Measurements from ENCODE around the gene C1QTNF8.

Gene C1QTNF8

DNA sequence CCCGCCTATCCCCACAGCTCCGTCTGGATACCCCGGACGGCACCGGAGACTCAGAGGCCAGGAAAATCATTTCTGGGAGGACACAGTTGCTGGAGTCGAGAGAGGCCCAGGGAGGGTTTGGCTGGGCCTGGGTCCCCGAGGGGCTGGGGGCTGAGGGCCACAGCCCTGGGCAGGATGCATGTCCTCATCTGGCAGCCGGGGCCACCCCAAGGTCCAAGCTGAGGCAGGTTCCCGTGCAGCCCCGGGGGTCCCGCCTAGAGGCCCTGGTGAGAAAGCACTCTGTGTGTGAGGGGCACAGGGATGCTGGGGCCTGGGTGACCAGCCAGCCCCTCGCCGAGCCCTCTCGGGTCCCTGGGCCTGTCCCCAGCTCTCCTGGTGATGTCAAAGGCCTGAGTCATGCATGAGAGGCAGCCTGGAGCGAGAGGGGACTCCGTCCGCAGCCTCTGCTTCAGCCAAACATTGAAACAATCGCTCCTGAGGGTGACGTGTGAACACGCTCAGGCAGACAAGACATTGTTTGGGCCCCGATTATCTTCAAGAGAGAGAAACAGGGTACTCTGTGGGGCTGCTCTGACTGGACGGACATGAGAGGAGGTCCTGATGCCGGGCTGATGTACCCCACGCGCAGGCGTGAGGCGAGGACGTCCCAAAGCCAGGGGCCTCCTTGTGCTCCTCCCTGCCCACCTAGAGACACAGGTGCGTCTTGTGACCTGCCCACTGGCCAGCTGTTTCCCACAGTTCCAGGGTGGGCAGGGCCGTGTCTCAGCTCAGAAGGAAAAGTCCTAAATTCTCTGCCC, 25.8 kb upstream of the C1QTNF8 start:
- Mint-ChIP-seq H3K9me3 (no peaks in the 10 kb centered on the region), H3K27me3 (no peaks in the 10 kb centered on the region), H3K36me3 (ENCODE audit: low read depth) (no peaks in the 10 kb centered on the region), H3K4me1 (ENCODE audit: low read depth) (no peaks in the 10 kb centered on the region), H3K4me3 (no peak overlapping the region), H3K27ac (no peak overlapping the region)
- no peak for DNase-seq

DNA sequence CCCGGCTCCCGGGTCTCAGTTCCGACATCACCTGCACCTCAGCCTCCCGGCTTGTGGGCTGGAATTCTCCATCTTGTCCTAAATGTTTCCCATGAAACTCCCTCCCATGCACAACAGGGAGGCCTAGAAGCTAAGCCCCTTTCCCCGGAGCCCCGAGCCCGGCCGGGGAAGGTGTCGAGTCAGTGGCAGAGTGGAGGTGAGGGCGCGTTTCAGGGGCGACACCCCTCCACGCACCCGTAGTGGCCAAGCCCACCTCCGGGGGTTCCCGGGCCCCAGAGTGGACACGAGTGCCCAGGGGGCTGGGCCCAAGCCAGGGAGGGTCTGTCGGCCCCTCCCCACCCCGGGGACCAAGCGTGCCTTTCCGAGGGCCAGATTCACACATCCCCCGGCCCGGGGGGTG, 25.0 kb upstream of the C1QTNF8 start:
- no peaks in the 10 kb centered on the region for H3K36me3 Mint-ChIP-seq (ENCODE audit: low read depth)
- DNase-seq, result no peak
- H3K27ac Mint-ChIP-seq, result no peak overlapping the region
- H3K27me3 Mint-ChIP-seq, result no peaks in the 10 kb centered on the region
- no peaks in the 10 kb centered on the region for H3K4me1 Mint-ChIP-seq (ENCODE audit: low read depth)
- H3K9me3 Mint-ChIP-seq, result no peaks in the 10 kb centered on the region
- H3K4me3 Mint-ChIP-seq, result no peak overlapping the region

- Mint-ChIP-seq H3K9me3 (no peaks in the 10 kb centered on the region), H3K4me1 (ENCODE audit: low read depth) (no peaks in the 10 kb centered on the region), H3K4me3 (no peak overlapping the region), H3K27ac (no peak overlapping the region), H3K36me3 (ENCODE audit: low read depth) (no peaks in the 10 kb centered on the region), H3K27me3 (no peaks in the 10 kb centered on the region)
- no peak for DNase-seq
These were observed 24.5 kb upstream of the C1QTNF8 start for GRCh38 chr16:1120577-1120941.

GRCh38 chr16:1119766-1120576, 23.9 kb upstream of the C1QTNF8 start:
- Mint-ChIP-seq H3K4me3 (no peak overlapping the region), H3K9me3 (no peaks in the 10 kb centered on the region), H3K27me3 (no peaks in the 10 kb centered on the region), H3K4me1 (ENCODE audit: low read depth) (no peaks in the 10 kb centered on the region), H3K27ac (no peak overlapping the region), H3K36me3 (ENCODE audit: low read depth) (no peaks in the 10 kb centered on the region)
- DNase-seq, result no peak

DNA sequence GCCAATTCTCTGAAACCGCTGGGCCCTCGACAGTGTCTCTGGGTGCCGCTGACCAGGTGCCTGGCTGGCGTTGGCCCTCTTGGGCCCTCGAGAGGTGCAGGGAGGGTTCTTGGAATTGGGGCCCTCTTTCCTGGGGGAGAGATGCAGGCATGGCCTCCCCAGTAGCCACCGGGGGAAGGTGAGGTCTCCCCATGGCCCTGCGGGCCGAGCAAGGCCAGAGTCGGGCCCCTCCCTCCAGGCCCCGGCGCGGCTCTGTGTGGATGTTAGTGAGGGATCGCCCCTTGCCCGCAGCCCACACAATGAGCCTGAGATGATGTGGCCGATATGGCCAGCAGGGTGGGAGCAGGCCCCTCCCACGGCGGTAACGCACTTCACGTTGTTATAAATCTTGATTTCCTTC, 23.1 kb upstream of the C1QTNF8 start:
- no peaks in the 10 kb centered on the region for H3K27me3 Mint-ChIP-seq
- no peaks in the 10 kb centered on the region for H3K9me3 Mint-ChIP-seq
- H3K36me3 Mint-ChIP-seq (ENCODE audit: low read depth), result no peaks in the 10 kb centered on the region
- no peak overlapping the region for H3K27ac Mint-ChIP-seq
- H3K4me1 Mint-ChIP-seq (ENCODE audit: low read depth), result no peaks in the 10 kb centered on the region
- no peak overlapping the region for H3K4me3 Mint-ChIP-seq
- DNase-seq, result no peak

DNA sequence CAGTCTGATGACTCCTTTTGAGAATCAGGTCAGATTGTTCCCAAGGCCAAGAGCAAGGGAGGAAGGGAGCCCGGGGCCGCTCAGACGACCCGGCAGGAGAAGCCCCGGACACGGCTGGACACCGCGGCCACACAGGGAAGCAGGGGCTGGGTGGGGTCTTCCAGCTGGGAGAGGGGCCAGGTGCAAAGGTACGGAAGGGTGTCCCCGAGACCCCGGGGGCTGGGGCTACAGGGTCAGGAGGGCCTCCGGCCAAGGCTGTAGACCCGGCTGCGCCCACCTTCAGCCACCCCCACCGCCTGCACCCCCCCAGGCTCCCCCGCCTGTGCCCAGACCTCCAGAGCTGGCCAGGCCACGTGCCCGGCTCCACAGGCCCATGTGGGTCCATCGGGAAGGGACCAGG, 21.9 kb upstream of the C1QTNF8 start:
- H3K36me3 Mint-ChIP-seq (ENCODE audit: low read depth), result no peaks in the 10 kb centered on the region
- H3K4me3 Mint-ChIP-seq, result no peak overlapping the region
- no peaks in the 10 kb centered on the region for H3K27me3 Mint-ChIP-seq
- H3K27ac Mint-ChIP-seq, result no peak overlapping the region
- H3K9me3 Mint-ChIP-seq, result no peaks in the 10 kb centered on the region
- H3K4me1 Mint-ChIP-seq (ENCODE audit: low read depth), result no peaks in the 10 kb centered on the region
- DNase-seq, result no peak

DNA sequence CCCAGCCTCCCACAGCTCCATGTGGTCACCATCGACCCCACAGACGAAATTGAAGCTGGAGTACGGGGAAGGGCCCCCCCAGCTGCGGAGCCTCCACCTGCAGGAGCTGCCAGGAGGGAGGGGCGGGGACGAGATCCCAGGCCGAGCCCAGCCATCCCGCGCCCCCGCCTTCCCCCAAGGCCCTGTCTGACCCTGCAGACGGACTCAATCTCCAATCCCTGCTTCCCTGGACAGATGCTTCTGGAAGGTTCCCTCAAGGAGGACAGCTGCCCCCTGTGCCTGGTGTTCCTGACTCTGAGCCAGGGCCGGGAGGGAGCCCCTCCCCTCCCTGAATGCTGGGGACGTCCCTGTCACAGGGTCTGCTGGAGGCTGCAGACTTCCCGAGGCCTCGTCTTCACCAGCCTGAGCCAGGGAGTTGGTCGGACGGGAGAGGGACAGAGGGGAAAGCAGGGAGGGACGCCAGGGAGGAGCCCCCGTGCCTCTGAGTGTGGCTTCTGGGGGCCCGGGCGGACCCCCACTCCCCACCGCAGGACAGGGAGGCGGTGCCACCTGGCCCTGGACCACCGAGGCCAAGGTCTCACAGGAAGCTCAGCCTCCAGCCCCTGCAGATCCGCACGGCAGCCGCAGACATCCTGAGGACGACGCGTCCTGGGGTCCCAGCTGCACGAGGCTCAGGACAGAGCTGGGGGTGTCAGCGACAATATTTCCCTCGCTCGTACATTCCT, 21.3 kb upstream of the C1QTNF8 start:
- DNase-seq, result no peak
- Mint-ChIP-seq H3K27ac (no peak overlapping the region), H3K4me3 (no peak overlapping the region), H3K36me3 (ENCODE audit: low read depth) (no peaks in the 10 kb centered on the region), H3K4me1 (ENCODE audit: low read depth) (no peaks in the 10 kb centered on the region), H3K27me3 (no peaks in the 10 kb centered on the region), H3K9me3 (no peaks in the 10 kb centered on the region)

DNA sequence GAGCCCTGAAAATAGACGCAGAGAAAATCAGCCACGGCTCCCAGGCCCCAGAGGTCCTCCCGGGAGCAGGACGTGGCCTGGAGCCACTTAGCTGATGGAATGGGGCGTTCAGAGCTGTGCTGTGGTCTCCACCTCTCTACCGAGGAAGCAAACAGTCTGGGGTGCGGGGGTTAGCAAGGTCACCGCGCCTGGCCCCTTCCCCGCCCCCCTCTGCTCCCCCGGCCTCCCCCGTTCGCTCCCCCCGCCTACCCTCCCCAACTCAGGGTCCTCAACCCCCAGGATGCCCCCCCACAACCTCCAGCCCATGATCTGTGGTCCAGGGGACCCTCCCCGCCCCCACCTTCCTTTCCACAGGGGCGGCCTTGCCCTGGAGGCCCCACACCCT, 20.6 kb upstream of the C1QTNF8 start:
- Mint-ChIP-seq H3K9me3 (no peaks in the 10 kb centered on the region), H3K4me1 (ENCODE audit: low read depth) (no peaks in the 10 kb centered on the region), H3K36me3 (ENCODE audit: low read depth) (no peaks in the 10 kb centered on the region), H3K27me3 (no peaks in the 10 kb centered on the region), H3K4me3 (no peak overlapping the region), H3K27ac (no peak overlapping the region)
- DNase-seq, result no peak

- Mint-ChIP-seq H3K9me3 (no peaks in the 10 kb centered on the region), H3K36me3 (ENCODE audit: low read depth) (no peaks in the 10 kb centered on the region), H3K27ac (no peak overlapping the region), H3K27me3 (no peaks in the 10 kb centered on the region), H3K4me3 (no peak overlapping the region), H3K4me1 (ENCODE audit: low read depth) (no peaks in the 10 kb centered on the region)
- no peak for DNase-seq
These were observed 18.0 kb upstream of the C1QTNF8 start for GRCh38 chr16:1113889-1114526.

DNA sequence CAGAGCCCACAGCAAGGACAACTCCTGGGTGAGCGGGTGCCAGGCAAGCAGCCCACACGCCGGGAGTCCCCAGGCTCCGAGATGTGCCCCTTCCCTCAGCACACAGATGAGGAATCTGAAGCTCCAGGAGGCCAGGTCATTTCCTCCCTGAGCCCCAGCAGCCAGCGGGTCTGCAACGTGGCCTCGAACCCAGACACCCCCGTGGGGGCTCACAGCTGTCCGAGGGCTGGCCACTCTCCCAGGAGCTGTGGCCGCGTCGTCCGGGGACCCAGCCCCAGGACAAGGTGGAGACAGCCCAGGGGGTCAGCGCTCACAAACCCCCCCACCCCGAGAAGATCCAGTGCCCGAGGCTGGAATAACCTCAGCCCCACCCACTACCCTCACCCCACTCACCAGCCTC, 17.4 kb upstream of the C1QTNF8 start:
- Mint-ChIP-seq H3K27ac (no peak overlapping the region), H3K9me3 (no peaks in the 10 kb centered on the region), H3K4me3 (no peak overlapping the region), H3K4me1 (ENCODE audit: low read depth) (no peaks in the 10 kb centered on the region), H3K27me3 (no peaks in the 10 kb centered on the region), H3K36me3 (ENCODE audit: low read depth) (no peaks in the 10 kb centered on the region)
- no peak for DNase-seq

GRCh38 chr16:1112506-1113184, 16.6 kb upstream of the C1QTNF8 start:
- Mint-ChIP-seq H3K27me3 (no peaks in the 10 kb centered on the region), H3K9me3 (no peaks in the 10 kb centered on the region), H3K4me3 (no peak overlapping the region), H3K4me1 (ENCODE audit: low read depth) (no peaks in the 10 kb centered on the region), H3K36me3 (ENCODE audit: low read depth) (no peaks in the 10 kb centered on the region), H3K27ac (no peak overlapping the region)
- no peak for DNase-seq

- no peak overlapping the region for H3K4me3 Mint-ChIP-seq
- H3K36me3 Mint-ChIP-seq (ENCODE audit: low read depth), result no peaks in the 10 kb centered on the region
- H3K27me3 Mint-ChIP-seq, result peaks cover 11% of the 10 kb centered on the region
- H3K9me3 Mint-ChIP-seq, result no peaks in the 10 kb centered on the region
- no peak for DNase-seq
- no peak overlapping the region for H3K27ac Mint-ChIP-seq
- H3K4me1 Mint-ChIP-seq (ENCODE audit: low read depth), result no peaks in the 10 kb centered on the region
These were observed 13.6 kb upstream of the C1QTNF8 start for GRCh38 chr16:1109648-1110047.

DNA sequence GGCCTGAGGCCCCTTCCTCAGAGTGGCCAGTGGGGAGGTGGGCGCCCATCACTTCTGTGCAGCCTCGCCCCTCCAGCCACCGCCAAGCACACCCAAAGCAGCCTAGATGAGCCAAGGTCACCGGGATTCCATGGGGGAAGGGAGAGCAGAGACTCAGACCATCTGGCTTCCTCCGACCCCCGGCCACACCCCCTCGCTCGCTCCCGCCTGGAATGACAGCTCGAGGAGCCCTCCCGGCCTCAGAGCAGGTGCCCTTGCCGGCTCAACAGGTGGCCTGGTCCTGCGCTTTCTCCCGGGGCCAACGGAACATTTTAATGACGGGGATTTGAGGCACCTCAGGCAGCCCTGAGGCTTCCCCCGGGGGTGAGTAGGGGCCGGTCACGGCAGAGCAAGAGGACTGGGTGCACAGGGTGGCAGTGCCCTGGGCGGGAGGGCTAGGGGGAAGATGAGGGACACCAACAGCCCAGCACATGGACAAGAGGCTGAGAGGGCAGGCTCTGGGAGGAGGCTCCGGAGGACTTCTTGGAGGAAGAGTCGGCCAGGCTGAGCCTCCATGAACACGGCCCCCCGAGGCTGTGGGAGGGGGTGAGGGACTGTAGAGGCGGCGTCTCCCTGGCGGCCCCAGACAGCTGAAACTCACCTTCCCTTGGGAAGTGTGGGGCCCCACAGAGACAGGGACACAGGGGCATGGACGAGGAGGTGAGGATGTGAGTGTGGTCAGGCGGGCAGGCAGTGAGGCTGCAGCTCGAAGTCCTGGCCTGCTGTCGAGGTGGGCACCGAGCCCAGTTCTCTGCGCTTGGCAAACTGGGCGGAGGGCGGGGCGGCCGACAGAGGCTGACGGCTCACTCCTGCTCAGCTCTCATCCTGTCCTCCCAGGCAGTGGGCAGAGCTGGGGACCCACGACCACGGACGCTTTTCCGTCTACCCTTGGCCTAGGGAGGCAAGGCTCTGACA, 12.5 kb upstream of the C1QTNF8 start:
- no peak for DNase-seq
- H3K27ac Mint-ChIP-seq, result no peak overlapping the region
- H3K36me3 Mint-ChIP-seq (ENCODE audit: low read depth), result no peaks in the 10 kb centered on the region
- H3K9me3 Mint-ChIP-seq, result no peaks in the 10 kb centered on the region
- no peaks in the 10 kb centered on the region for H3K4me1 Mint-ChIP-seq (ENCODE audit: low read depth)
- H3K27me3 Mint-ChIP-seq, result peaks cover 22% of the 10 kb centered on the region
- H3K4me3 Mint-ChIP-seq, result no peak overlapping the region

All from activated T-cell treated with anti-CD3 and anti-CD28 coated beads, Interleukin-2, amount 50 U/mL, for 24 hours (primary cell).